ENCODE measurements around the gene GMPS. TPM values are rescaled to one million over a fixed set of nuclear protein-coding genes. Genes with fewer than 3 reads are reported as not detected.
"Not testable (repeated sequence)": the region's sequence is repeated elsewhere in the genome, so short reads cannot be mapped to it uniquely, and the experiment has no call there.

Gene GMPS
- total RNA-seq (32.0 TPM), polyA plus RNA-seq (ENCODE audit: insufficient read depth in 1 of 8, insufficient read length in 8 of 8, low replicate concordance in 1 of 8) (10 to 100 TPM; 36.8 to 54.4 (median 44.3) TPM)
- long read RNA-seq, donor 1, full-length matches to known transcripts: 2 of 2 reads
- long read RNA-seq, donor 1, partial matches to known transcripts: 0 of 2 reads
- long read RNA-seq, donor 1, other reads (novel, unspliced or antisense): 0 of 2 reads
- long read RNA-seq, donor 2, full-length matches to known transcripts: 2 of 2 reads
- long read RNA-seq, donor 2, partial matches to known transcripts: 0 of 2 reads
- long read RNA-seq, donor 2, other reads (novel, unspliced or antisense): 0 of 2 reads
- long read RNA-seq, donor 3, full-length matches to known transcripts: 9 of 9 reads
- long read RNA-seq, donor 3, partial matches to known transcripts: 0 of 9 reads
- long read RNA-seq, donor 3, other reads (novel, unspliced or antisense): 0 of 9 reads
- long read RNA-seq, donor 4, full-length matches to known transcripts: 5 of 5 reads
- long read RNA-seq, donor 4, partial matches to known transcripts: 0 of 5 reads
- long read RNA-seq, donor 4, other reads (novel, unspliced or antisense): 0 of 5 reads
- long read RNA-seq, donor 5, full-length matches to known transcripts: 25 of 47 reads
- long read RNA-seq, donor 5, partial matches to known transcripts: 22 of 47 reads
- long read RNA-seq, donor 5, other reads (novel, unspliced or antisense): 0 of 47 reads
- long read RNA-seq, donor 6, full-length matches to known transcripts: 9 of 14 reads
- long read RNA-seq, donor 6, partial matches to known transcripts: 5 of 14 reads
- long read RNA-seq, donor 6, other reads (novel, unspliced or antisense): 0 of 14 reads
- long read RNA-seq, donor 7, full-length matches to known transcripts: 8 of 13 reads
- long read RNA-seq, donor 7, partial matches to known transcripts: 5 of 13 reads
- long read RNA-seq, donor 7, other reads (novel, unspliced or antisense): 0 of 13 reads
- long read RNA-seq, donor 8, full-length matches to known transcripts: 3 of 13 reads
- long read RNA-seq, donor 8, partial matches to known transcripts: 10 of 13 reads
- long read RNA-seq, donor 8, other reads (novel, unspliced or antisense): 0 of 13 reads
- long read RNA-seq, donor 9, full-length matches to known transcripts: 4 of 4 reads
- long read RNA-seq, donor 9, partial matches to known transcripts: 0 of 4 reads
- long read RNA-seq, donor 9, other reads (novel, unspliced or antisense): 0 of 4 reads
- long read RNA-seq, donor 10, full-length matches to known transcripts: 4 of 11 reads
- long read RNA-seq, donor 10, partial matches to known transcripts: 7 of 11 reads
- long read RNA-seq, donor 10, other reads (novel, unspliced or antisense): 0 of 11 reads
- long read RNA-seq, donor 11, full-length matches to known transcripts: 7 of 7 reads
- long read RNA-seq, donor 11, partial matches to known transcripts: 0 of 7 reads
- long read RNA-seq, donor 11, other reads (novel, unspliced or antisense): 0 of 7 reads

DNA sequence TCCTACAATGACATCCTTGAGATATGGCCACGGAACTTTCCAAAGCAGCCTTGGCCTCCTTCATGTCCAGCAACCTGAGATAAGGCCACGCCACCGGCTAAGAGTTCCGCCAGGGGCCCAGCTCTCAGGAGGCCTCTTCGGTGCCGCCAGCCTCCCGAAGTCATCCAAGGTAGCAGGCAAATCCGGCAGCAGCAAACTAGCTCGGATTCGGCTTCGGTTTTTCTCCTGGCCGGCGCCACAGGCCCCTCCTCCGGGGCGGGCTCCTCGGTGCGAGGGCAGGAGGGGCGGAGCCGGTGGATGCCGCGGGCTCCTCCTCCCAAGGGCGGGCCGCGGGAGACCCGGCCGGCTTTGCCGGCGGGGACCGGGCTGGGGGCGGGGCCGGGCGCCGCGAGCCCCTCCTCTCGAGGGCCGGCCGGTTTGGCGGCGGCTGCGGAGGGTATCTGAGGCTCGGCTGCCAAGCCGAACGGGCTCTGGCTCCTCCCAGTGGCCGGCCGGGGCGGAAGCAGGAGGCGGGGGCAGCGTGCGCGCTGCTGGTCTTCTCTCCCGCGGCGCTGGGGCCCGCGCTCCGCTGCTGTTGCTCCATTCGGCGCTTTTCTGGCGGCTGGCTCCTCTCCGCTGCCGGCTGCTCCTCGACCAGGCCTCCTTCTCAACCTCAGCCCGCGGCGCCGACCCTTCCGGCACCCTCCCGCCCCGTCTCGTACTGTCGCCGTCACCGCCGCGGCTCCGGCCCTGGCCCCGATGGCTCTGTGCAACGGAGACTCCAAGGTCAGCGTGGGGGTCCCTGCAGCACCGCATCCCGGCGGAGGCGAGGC, at the start of gene GMPS:
Gene GMPS, plus strand, starts transcription at position 518 of the 812 bp plus-strand sequence. Its CDS starts 221 bp downstream, at position 739.
- Histone ChIP-seq H3K36me3 (ENCODE audit: control insufficient read depth, insufficient read depth, low read length) (no peaks in the 10 kb centered on the region), H3K4me3 (ENCODE audit: low read length) (peak within 1 kb of the TSS; percentile 95), H3K4me1 (ENCODE audit: control insufficient read depth, insufficient read depth, low read length) (peaks cover 6% of the 10 kb centered on the region), H3K9me3 (replicated peaks; ENCODE audit: control insufficient read depth, low read depth, low read length) (no peaks in the 10 kb centered on the region), H3K27me3 (ENCODE audit: control insufficient read depth, insufficient read depth, low read length) (no peaks in the 10 kb centered on the region), H3K27ac (ENCODE audit: low read length) (peak within 1 kb of the TSS; percentile 96)
- DNase-seq: peak; percentile 98
- WGBS (ENCODE audit: insufficient coverage): under 1% methylated on average over 83 of the region's 83 CpGs

DNA sequence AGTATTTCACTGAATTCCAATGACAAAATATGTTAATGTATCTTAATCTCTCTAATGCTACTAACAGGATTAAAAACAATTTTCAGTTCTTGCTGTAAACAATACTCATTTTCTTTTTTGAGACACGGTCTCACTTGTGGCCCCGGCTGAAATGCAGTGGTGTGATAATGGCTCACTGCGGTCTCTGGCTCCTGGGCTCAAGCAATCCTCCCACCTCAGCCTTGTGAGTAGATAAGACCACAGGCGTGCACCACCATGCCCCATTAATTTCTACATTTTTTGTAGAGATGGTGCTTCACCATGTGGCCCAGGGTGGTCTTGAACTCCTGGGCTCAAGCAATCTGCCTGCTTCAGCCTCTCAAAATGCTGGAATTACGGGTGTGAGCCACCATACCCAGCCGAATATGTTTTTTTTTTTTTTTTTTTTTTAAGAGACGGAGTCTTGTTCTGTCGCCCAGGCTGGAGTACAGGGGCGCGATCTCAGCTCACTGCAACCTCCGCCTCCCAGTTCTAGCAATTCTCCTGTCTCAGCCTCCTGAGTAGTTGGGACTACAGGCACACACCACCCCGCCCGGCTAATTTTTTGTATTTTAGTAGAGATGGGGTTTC, 41.9 kb upstream of the GMPS start:
- not testable (repeated sequence) for H3K27me3 ChIP-seq (ENCODE audit: control insufficient read depth, insufficient read depth, low read length); H3K9me3 ChIP-seq (replicated peaks; ENCODE audit: control insufficient read depth, low read depth, low read length); H3K27ac ChIP-seq (ENCODE audit: low read length); DNase-seq; H3K4me1 ChIP-seq (ENCODE audit: control insufficient read depth, insufficient read depth, low read length); H3K4me3 ChIP-seq (ENCODE audit: low read length); H3K36me3 ChIP-seq (ENCODE audit: control insufficient read depth, insufficient read depth, low read length)
- WGBS (ENCODE audit: insufficient coverage): 90% methylated on average over 2 of the region's 13 CpGs

DNA sequence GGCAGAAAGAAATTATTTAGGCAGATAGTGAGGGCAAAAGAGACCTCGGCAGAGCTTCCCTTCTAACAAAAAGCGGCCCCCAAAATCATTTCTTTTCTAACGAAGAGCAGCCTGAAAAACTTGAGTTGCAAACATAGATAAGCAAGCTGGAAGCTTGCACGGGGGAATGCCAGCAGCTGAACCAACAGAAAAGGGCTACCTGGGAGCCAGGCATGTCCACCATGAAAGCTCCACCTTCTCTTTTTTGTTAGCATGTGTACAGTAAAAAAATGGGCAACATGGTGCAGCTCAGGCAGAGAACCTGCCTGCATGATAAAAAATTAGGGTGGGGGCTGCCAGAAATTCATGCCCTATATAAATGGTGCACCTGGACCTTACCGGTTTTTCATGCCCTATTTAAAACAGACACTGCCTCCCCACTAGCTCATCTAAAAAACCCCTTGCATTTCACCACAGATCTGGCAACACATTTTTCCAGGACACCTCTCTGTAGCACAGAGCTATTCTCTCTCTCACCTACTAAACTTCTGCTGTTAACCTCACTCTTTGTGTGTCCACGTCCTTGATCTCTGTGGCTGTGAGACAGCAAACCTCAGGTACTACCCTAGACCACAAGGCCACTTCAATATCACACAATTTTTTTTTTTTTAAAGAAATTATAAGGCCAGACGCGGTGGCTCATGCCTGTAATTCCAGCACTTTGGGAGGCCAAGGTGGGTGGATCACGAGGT, 34.9 kb upstream of the GMPS start:
- H3K27ac ChIP-seq (ENCODE audit: low read length): no peak overlapping the region
- no peaks in the 10 kb centered on the region for H3K4me1 ChIP-seq (ENCODE audit: control insufficient read depth, insufficient read depth, low read length)
- H3K4me3 ChIP-seq (ENCODE audit: low read length): no peak overlapping the region
- DNase-seq: no peak
- H3K27me3 ChIP-seq (ENCODE audit: control insufficient read depth, insufficient read depth, low read length): no peaks in the 10 kb centered on the region
- peaks cover 2% of the 10 kb centered on the region for H3K36me3 ChIP-seq (ENCODE audit: control insufficient read depth, insufficient read depth, low read length)
- 85% methylated on average over 4 of the region's 9 CpGs for WGBS (ENCODE audit: insufficient coverage)
- no peaks in the 10 kb centered on the region for H3K9me3 ChIP-seq (replicated peaks; ENCODE audit: control insufficient read depth, low read depth, low read length)

DNA sequence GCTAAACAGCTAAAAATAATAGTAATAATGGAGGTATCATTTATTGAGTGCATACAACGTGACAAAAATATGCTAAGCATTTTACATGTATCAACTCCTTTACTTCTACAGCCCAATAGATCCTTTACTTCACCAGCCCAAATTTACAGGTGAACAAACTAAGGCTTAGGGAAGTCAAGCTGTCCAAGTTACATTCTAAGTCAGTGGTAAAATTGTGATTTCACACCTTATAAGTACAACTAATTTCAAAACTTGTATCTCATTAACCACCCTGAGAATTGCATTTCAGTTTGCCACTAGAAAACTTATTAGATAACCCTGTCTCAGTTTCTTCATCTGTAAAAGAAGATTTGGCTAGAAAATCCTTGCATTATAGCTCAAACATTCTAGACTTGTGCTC, 26.9 kb upstream of the GMPS start:
- no peak for DNase-seq
- H3K9me3 ChIP-seq (replicated peaks; ENCODE audit: control insufficient read depth, low read depth, low read length): no peaks in the 10 kb centered on the region
- H3K27ac ChIP-seq (ENCODE audit: low read length): no peak overlapping the region
- H3K4me1 ChIP-seq (ENCODE audit: control insufficient read depth, insufficient read depth, low read length): no peaks in the 10 kb centered on the region
- no CpG with 5 or more reads among the region's 1 CpG for WGBS (ENCODE audit: insufficient coverage)
- peaks cover 2% of the 10 kb centered on the region for H3K36me3 ChIP-seq (ENCODE audit: control insufficient read depth, insufficient read depth, low read length)
- H3K27me3 ChIP-seq (ENCODE audit: control insufficient read depth, insufficient read depth, low read length): no peaks in the 10 kb centered on the region
- no peak overlapping the region for H3K4me3 ChIP-seq (ENCODE audit: low read length)

DNA sequence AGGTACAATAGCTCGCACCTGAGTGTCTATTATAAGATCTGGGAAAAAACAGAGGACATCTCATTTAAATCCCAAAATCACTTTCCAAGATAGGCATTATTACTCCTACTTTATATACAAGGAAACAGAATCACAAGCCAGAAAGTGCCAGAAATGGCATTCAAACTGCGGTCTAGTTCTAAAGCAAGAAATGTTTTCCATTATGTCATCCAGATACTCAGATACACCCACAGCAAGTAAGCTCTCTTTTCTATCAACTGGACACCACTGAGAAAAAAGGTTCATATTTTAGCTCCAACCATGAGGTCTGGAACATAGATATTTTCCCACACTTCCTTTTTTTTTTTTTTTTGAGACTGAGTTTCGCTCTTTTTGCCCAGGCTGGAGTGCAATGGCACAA, 24.3 kb upstream of the GMPS start:
- H3K27ac ChIP-seq (ENCODE audit: low read length): no peak overlapping the region
- H3K4me1 ChIP-seq (ENCODE audit: control insufficient read depth, insufficient read depth, low read length): peaks cover 2% of the 10 kb centered on the region
- no peaks in the 10 kb centered on the region for H3K9me3 ChIP-seq (replicated peaks; ENCODE audit: control insufficient read depth, low read depth, low read length)
- H3K36me3 ChIP-seq (ENCODE audit: control insufficient read depth, insufficient read depth, low read length): peaks cover under 1% of the 10 kb centered on the region
- WGBS (ENCODE audit: insufficient coverage): no CpG with 5 or more reads among the region's 3 CpGs
- no peaks in the 10 kb centered on the region for H3K27me3 ChIP-seq (ENCODE audit: control insufficient read depth, insufficient read depth, low read length)
- no peak for DNase-seq
- no peak overlapping the region for H3K4me3 ChIP-seq (ENCODE audit: low read length)

DNA sequence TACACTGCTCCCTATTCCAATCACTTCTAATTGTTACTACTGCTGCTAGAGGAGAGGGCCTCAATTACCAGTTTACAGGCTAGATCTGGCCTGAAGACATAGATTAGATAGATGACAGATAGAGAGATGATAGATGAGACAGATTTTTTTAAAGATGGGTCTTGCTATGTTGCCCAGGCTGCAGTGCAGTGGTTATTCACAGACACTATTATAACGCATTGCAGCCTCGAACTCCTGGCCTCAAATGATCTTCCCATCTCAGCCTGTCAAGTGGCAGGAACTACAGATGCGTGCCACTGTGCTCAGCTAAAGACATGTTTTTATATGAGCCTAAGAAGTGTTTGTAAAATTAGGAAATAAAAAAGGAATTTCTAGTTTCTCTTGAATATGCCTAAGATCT, 22.5 kb upstream of the GMPS start:
- Histone ChIP-seq H3K4me1 (ENCODE audit: control insufficient read depth, insufficient read depth, low read length) (peaks cover 11% of the 10 kb centered on the region), H3K36me3 (ENCODE audit: control insufficient read depth, insufficient read depth, low read length) (no peaks in the 10 kb centered on the region)
- WGBS (ENCODE audit: insufficient coverage): no CpG with 5 or more reads among the region's 3 CpGs

DNA sequence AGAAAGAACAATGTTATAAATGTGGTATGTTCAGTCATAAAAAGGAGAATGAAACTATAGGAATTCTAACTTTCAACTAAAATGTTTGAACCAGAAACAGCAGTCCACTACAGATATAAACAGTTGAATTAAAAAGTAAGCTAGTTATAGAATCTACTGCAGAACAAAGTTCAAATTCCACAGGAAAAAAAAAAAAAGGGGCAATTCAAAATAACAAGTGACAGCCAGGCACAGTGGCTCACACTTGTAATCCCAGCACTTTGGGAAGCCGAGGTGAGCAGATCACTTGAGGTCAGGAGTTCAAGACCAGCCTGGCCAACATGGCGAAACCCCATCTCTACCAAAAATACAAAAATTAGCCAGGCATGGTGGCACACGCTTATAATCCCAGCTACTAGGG, 21.0 kb upstream of the GMPS start:
- 67% methylated on average over 1 of the region's 3 CpGs for WGBS (ENCODE audit: insufficient coverage)
- H3K4me1 ChIP-seq (ENCODE audit: control insufficient read depth, insufficient read depth, low read length): peaks cover 15% of the 10 kb centered on the region
- not testable (repeated sequence) for H3K4me3 ChIP-seq (ENCODE audit: low read length); H3K36me3 ChIP-seq (ENCODE audit: control insufficient read depth, insufficient read depth, low read length); H3K27me3 ChIP-seq (ENCODE audit: control insufficient read depth, insufficient read depth, low read length); H3K27ac ChIP-seq (ENCODE audit: low read length); H3K9me3 ChIP-seq (replicated peaks; ENCODE audit: control insufficient read depth, low read depth, low read length); DNase-seq

More for the DNA sequence above, 22.5 kb upstream of the GMPS start:
- H3K27me3 ChIP-seq (ENCODE audit: control insufficient read depth, insufficient read depth, low read length): no peaks in the 10 kb centered on the region
- DNase-seq: no peak
- H3K4me3 ChIP-seq (ENCODE audit: low read length): no peak overlapping the region
- no peak overlapping the region for H3K27ac ChIP-seq (ENCODE audit: low read length)
- H3K9me3 ChIP-seq (replicated peaks; ENCODE audit: control insufficient read depth, low read depth, low read length): no peaks in the 10 kb centered on the region

DNA sequence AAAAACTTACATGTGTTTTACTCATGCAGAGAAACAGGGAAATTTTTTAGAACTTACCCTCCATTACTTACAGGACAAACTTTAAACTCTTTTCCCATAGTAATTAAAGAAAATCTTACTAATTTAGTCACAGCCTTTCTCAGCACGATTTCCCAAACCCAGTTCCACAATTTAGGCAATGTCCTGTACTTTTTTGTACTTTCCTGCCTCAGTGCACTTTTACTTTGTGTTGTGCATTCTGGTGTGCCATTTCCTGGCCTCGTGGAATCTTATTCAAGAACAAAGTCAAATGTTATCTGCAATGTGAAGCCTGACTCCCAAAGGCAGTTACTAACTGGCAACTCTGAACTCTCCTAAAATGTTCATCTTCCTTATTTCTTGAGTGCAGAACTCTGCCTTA, 18.1 kb upstream of the GMPS start:
- WGBS (ENCODE audit: insufficient coverage): 11% methylated on average over 1 of the region's 2 CpGs
- no peak for DNase-seq
- peaks cover 19% of the 10 kb centered on the region for H3K4me1 ChIP-seq (ENCODE audit: control insufficient read depth, insufficient read depth, low read length)
- H3K27ac ChIP-seq (ENCODE audit: low read length): no peak overlapping the region
- no peaks in the 10 kb centered on the region for H3K27me3 ChIP-seq (ENCODE audit: control insufficient read depth, insufficient read depth, low read length)
- H3K9me3 ChIP-seq (replicated peaks; ENCODE audit: control insufficient read depth, low read depth, low read length): no peaks in the 10 kb centered on the region
- H3K36me3 ChIP-seq (ENCODE audit: control insufficient read depth, insufficient read depth, low read length): no peaks in the 10 kb centered on the region
- H3K4me3 ChIP-seq (ENCODE audit: low read length): peak overlapping the region; percentile 100
